Ishikawa (cell line): ENCODE results near the gene CCSER1.

Experiments used
- CEBPB ChIP-seq: IDR thresholded peaks from 2 replicates; pipeline ENCODE4 v1.6.1; 2012
- CREB1 ChIP-seq: IDR thresholded peaks from 2 replicates; pipeline ENCODE4 v1.6.1; 2012; ENCODE audit warnings: low read depth
- EGR1 ChIP-seq: IDR thresholded peaks from 2 replicates; pipeline ENCODE4 v1.6.1; 2012
- EP300 ChIP-seq: IDR thresholded peaks from 2 replicates; pipeline ENCODE4 v1.6.1; 2012; ENCODE audit warnings: borderline replicate concordance
- NFIC ChIP-seq: IDR thresholded peaks from 2 replicates; pipeline ENCODE4 v1.6.1; 2012
- RAD21 ChIP-seq: IDR thresholded peaks from 2 replicates; pipeline ENCODE4 v1.6.1; 2012; ENCODE audit warnings: low read depth
- TCF12 ChIP-seq: IDR thresholded peaks from 2 replicates; pipeline ENCODE4 v1.6.1; 2012; ENCODE audit warnings: low read depth
- TEAD4 ChIP-seq: IDR thresholded peaks from 2 replicates; pipeline ENCODE4 v1.6.1; 2012
- YY1 ChIP-seq: IDR thresholded peaks from 2 replicates; pipeline ENCODE4 v1.6.1; 2012; ENCODE audit warnings: low read depth
- TF ChIP-seq, protein P1 (sequence below): IDR thresholded peaks from 2 replicates; pipeline ENCODE4 v1.6.1; 2012
- TF ChIP-seq, protein P2 (sequence below): IDR thresholded peaks from 2 replicates; pipeline ENCODE4 v1.6.1; 2012; ENCODE audit warnings: low read depth, mild to moderate bottlenecking
- TF ChIP-seq, protein P3 (sequence below): IDR thresholded peaks from 2 replicates; pipeline ENCODE4 v1.6.1; 2012

DNA sequence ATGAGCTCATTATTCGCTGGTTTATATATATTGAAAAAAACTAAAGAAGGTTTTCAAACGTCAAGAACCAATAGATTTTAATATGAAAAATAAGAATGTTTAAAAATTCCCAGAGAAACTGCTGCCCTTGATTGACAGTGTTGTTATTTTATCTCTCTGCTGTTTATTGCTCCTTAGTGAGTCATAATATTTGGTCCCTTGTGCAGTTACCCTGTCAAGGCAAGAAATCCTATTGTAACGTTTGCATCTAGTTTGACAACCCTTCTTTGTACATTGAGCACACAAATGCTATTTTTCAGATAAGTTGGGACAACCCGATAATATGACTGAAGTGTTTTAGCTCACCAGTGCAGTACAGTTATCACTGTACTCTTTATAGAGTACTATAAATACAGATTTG is 349.4 kb downstream of the CCSER1 start:
- TF ChIP-seq TEAD4 (no peak), EP300 (no peak), CREB1 (no peak), RAD21 (no peak), EGR1 (no peak), YY1 (no peak), TCF12 (no peak), NFIC (no peak), CEBPB (no peak)
- TF ChIP-seq, protein P1, sequence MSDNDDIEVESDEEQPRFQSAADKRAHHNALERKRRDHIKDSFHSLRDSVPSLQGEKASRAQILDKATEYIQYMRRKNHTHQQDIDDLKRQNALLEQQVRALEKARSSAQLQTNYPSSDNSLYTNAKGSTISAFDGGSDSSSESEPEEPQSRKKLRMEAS: no peak
- TF ChIP-seq, protein P2, sequence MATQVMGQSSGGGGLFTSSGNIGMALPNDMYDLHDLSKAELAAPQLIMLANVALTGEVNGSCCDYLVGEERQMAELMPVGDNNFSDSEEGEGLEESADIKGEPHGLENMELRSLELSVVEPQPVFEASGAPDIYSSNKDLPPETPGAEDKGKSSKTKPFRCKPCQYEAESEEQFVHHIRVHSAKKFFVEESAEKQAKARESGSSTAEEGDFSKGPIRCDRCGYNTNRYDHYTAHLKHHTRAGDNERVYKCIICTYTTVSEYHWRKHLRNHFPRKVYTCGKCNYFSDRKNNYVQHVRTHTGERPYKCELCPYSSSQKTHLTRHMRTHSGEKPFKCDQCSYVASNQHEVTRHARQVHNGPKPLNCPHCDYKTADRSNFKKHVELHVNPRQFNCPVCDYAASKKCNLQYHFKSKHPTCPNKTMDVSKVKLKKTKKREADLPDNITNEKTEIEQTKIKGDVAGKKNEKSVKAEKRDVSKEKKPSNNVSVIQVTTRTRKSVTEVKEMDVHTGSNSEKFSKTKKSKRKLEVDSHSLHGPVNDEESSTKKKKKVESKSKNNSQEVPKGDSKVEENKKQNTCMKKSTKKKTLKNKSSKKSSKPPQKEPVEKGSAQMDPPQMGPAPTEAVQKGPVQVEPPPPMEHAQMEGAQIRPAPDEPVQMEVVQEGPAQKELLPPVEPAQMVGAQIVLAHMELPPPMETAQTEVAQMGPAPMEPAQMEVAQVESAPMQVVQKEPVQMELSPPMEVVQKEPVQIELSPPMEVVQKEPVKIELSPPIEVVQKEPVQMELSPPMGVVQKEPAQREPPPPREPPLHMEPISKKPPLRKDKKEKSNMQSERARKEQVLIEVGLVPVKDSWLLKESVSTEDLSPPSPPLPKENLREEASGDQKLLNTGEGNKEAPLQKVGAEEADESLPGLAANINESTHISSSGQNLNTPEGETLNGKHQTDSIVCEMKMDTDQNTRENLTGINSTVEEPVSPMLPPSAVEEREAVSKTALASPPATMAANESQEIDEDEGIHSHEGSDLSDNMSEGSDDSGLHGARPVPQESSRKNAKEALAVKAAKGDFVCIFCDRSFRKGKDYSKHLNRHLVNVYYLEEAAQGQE: no peak
- TF ChIP-seq, protein P3, sequence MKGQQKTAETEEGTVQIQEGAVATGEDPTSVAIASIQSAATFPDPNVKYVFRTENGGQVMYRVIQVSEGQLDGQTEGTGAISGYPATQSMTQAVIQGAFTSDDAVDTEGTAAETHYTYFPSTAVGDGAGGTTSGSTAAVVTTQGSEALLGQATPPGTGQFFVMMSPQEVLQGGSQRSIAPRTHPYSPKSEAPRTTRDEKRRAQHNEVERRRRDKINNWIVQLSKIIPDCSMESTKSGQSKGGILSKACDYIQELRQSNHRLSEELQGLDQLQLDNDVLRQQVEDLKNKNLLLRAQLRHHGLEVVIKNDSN: no peak
